OCI-LY1 (cell line): ENCODE data around the gene ERH.

Experiments
- EZH2 ChIP-seq: fragments of 200-600 bp; sonication (generic), shearing (Covaris generic); IDR thresholded peaks from 2 replicates; pipeline ENCODE4 v1.8.0; 2017; ENCODE audit warnings: borderline replicate concordance, mixed run types, mild to moderate bottlenecking, antibody characterized with exemption, low read length, moderate library complexity, mixed read lengths
- TF ChIP-seq, protein P1 (sequence below): fragments of 200-600 bp; sonication (generic), shearing (Covaris generic); IDR thresholded peaks from 2 replicates; pipeline ENCODE4 v1.5.1; 2017; ENCODE audit warnings: mild to moderate bottlenecking, antibody characterized with exemption, low read length, moderate library complexity, mixed read lengths

- TF ChIP-seq, protein P1, sequence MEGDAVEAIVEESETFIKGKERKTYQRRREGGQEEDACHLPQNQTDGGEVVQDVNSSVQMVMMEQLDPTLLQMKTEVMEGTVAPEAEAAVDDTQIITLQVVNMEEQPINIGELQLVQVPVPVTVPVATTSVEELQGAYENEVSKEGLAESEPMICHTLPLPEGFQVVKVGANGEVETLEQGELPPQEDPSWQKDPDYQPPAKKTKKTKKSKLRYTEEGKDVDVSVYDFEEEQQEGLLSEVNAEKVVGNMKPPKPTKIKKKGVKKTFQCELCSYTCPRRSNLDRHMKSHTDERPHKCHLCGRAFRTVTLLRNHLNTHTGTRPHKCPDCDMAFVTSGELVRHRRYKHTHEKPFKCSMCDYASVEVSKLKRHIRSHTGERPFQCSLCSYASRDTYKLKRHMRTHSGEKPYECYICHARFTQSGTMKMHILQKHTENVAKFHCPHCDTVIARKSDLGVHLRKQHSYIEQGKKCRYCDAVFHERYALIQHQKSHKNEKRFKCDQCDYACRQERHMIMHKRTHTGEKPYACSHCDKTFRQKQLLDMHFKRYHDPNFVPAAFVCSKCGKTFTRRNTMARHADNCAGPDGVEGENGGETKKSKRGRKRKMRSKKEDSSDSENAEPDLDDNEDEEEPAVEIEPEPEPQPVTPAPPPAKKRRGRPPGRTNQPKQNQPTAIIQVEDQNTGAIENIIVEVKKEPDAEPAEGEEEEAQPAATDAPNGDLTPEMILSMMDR: no peak
- no peak for TF ChIP-seq EZH2
Measured at GRCh38 chr14:69344171-69344570, 53.9 kb downstream of the ERH start.
